PC-9 (cell line): Measurements from ENCODE around the gene TMEM9. TPM values are rescaled to one million over a fixed set of nuclear protein-coding genes. Genes with fewer than 3 reads are reported as not detected.

Experiments
- BruUV-seq: library from RNA; stranded (reverse); fragments of 400-500 nt; replicated peaks from 2 replicates; lab custom pipeline; 2021; lab: Mats Ljungman, UMichigan
- CTCF ChIA-PET: fragments of 300-600 bp; sonication (Branson Sonifier 250); formaldehyde crosslinking; loops from one replicate; lab custom pipeline; 2022; ENCODE audit warnings: antibody characterized with exemption; lab: Charles Lee
- POLR2A ChIA-PET: fragments of 300-600 bp; sonication (Branson Sonifier 250); formaldehyde crosslinking; loops from one replicate; lab custom pipeline; 2022; ENCODE audit warnings: antibody characterized with exemption; ENCODE audit not compliant: unreplicated experiment; lab: Charles Lee
- DNase-seq, 2 experiments: peaks; one replicate each; pipeline versions ENCODE4 v3.0.0 to v3.0.0-alpha.2; 2015 to 2022; ENCODE audit warnings: mixed read lengths in 1 of 2
- H2AFZ ChIP-seq: fragments of 200-600 bp; sonication (generic); 2 replicates; pipeline ENCODE4 v1.8.1; 2017; ENCODE audit warnings: antibody characterized with exemption
- H3F3A ChIP-seq: fragments of 200-600 bp; sonication (generic); 2 replicates; pipeline ENCODE4 v1.8.1; 2017; ENCODE audit warnings: antibody characterized with exemption, mild to moderate bottlenecking, low read depth; ENCODE audit not compliant: insufficient read depth
- H3K27ac ChIP-seq: fragments of 200-600 bp; sonication (generic); 2 replicates; pipeline ENCODE4 v1.6.1; 2016; ENCODE audit warnings: mixed run types
- H3K27me3 ChIP-seq: fragments of 200-600 bp; sonication (generic); 2 replicates; pipeline ENCODE4 v1.6.1; 2016; ENCODE audit warnings: low read depth, mixed run types; ENCODE audit not compliant: insufficient read depth
- H3K36me3 ChIP-seq: fragments of 200-600 bp; sonication (generic); 2 replicates; pipeline ENCODE4 v1.6.1; 2016; ENCODE audit warnings: low read depth, mixed run types
- H3K4me1 ChIP-seq: fragments of 200-600 bp; sonication (generic); replicated peaks from 2 replicates; pipeline ENCODE4 v1.6.1; 2016; ENCODE audit warnings: mixed run types; ENCODE audit not compliant: insufficient read depth
- H3K4me2 ChIP-seq: fragments of 200-600 bp; sonication (generic); 2 replicates; pipeline ENCODE4 v1.6.1; 2017; ENCODE audit warnings: mixed run types
- H3K4me3 ChIP-seq: fragments of 200-600 bp; sonication (generic); 2 replicates; pipeline ENCODE4 v1.6.1; 2016; ENCODE audit warnings: mixed run types
- H3K79me2 ChIP-seq: fragments of 200-600 bp; sonication (generic); 2 replicates; pipeline ENCODE4 v1.6.1; 2017; ENCODE audit warnings: low read depth, mixed run types
- H3K9me2 ChIP-seq: fragments of 200-600 bp; sonication (generic); 2 replicates; pipeline ENCODE4 v1.8.1; 2017; ENCODE audit warnings: mild to moderate bottlenecking; ENCODE audit not compliant: insufficient read depth
- H3K9me3 ChIP-seq: fragments of 200-600 bp; sonication (generic); 2 replicates; pipeline ENCODE4 v1.8.1; 2016; ENCODE audit warnings: low read depth; ENCODE audit not compliant: insufficient read depth
- H4K20me1 ChIP-seq: fragments of 200-600 bp; sonication (generic); 2 replicates; pipeline ENCODE4 v1.8.1; 2017; ENCODE audit not compliant: insufficient read depth
- CTCF ChIP-seq: fragments of 200-600 bp; sonication (generic); conservative IDR thresholded peaks from 2 replicates; pipeline ENCODE4 v1.6.1; 2017; ENCODE audit warnings: mixed run types, antibody characterized with exemption, mild to moderate bottlenecking, moderate library complexity
- EZH2 ChIP-seq: fragments of 200-600 bp; sonication (generic); IDR thresholded peaks from 2 replicates; pipeline ENCODE4 v1.8.0; 2017; ENCODE audit warnings: antibody characterized with exemption, low read depth
- intact Hi-C: fragments of 100-400 bp; cut with micrococcal nuclease; formaldehyde crosslinking; loops from one replicate; pipeline ENCODE4 v1.10.0; 2022; ENCODE audit not compliant: unreplicated experiment
- total RNA-seq: library from RNA; stranded (reverse); gene quantifications from 2 replicates; pipeline ENCODE4 v1.2.3, GENCODE V29; 2021

The TMEM9 gene
- total RNA-seq, 1 experiment from 2014 or later: 94.3 TPM

GRCh38 chr1:201183753-201184152, 29.5 kb upstream of the TMEM9 start:
- H3K36me3 ChIP-seq: no peaks in the 10 kb centered on the region
- H3K9me2 ChIP-seq: no peaks in the 10 kb centered on the region
- no peak overlapping the region for H3K4me3 ChIP-seq
- no peak for TF ChIP-seq EZH2
- TF ChIP-seq CTCF: no peak
- no peaks in the 10 kb centered on the region for H3K79me2 ChIP-seq
- no peaks in the 10 kb centered on the region for H3K27me3 ChIP-seq
- ChIA-PET POLR2A (no interaction called here), CTCF (no interaction called here)
- no peaks in the 10 kb centered on the region for H3F3A ChIP-seq
- no peak overlapping the region for H3K27ac ChIP-seq
- intact Hi-C loops: loop anchor here (2.0 kb wide), 1 partner anchor 29 kb away; the partner anchor contains the start of gene TMEM9
- DNase-seq: no peak
- H3K9me3 ChIP-seq: no peaks in the 10 kb centered on the region
- H3K4me1 ChIP-seq: no peaks in the 10 kb centered on the region
- H4K20me1 ChIP-seq: no peaks in the 10 kb centered on the region
- BruUV-seq: no TSS peak
- H2AFZ ChIP-seq: no peak overlapping the region
- H3K4me2 ChIP-seq: no peak overlapping the region

GRCh38 chr1:201183209-201183608, 28.9 kb upstream of the TMEM9 start:
- Histone ChIP-seq H3K4me3 (no peak overlapping the region), H2AFZ (no peak overlapping the region), H3K36me3 (no peaks in the 10 kb centered on the region), H3K4me2 (no peak overlapping the region), H3K27me3 (no peaks in the 10 kb centered on the region), H4K20me1 (no peaks in the 10 kb centered on the region), H3K9me3 (no peaks in the 10 kb centered on the region), H3K9me2 (no peaks in the 10 kb centered on the region), H3K79me2 (no peaks in the 10 kb centered on the region), H3F3A (no peaks in the 10 kb centered on the region), H3K27ac (no peak overlapping the region), H3K4me1 (no peaks in the 10 kb centered on the region)
- intact Hi-C loops: no loop called here
- POLR2A ChIA-PET: no interaction called here
- BruUV-seq: no TSS peak
- CTCF ChIA-PET: no interaction called here
- DNase-seq: no peak
- TF ChIP-seq CTCF (no peak), EZH2 (no peak)

DNA sequence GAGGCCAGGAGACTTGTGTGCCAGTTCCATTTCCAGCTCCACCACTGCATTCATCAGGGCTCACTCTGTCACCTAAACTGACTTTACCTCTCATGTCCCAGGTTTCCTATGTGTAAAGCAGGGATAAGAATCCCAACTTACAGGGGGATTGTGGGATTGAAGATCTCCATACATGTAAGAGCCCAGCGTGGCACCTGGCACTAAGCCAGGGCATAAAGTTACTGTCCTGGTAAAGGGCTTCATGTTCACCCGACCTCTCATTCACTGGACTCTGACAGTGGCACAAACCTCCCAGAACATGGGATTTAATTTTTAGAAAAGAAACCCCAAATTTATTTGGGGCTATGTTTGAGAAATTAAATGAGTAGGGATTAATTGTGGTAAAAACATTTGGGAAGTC, 27.5 kb upstream of the TMEM9 start:
- no TSS peak for BruUV-seq
- TF ChIP-seq CTCF: no peak
- no peak for TF ChIP-seq EZH2
- H3K4me2 ChIP-seq: no peak overlapping the region
- DNase-seq: no peak
- H3K36me3 ChIP-seq: no peaks in the 10 kb centered on the region
- H3K4me3 ChIP-seq: no peak overlapping the region
- no peaks in the 10 kb centered on the region for H3K9me2 ChIP-seq
- H3K27ac ChIP-seq: no peak overlapping the region
- no peaks in the 10 kb centered on the region for H4K20me1 ChIP-seq
- no peaks in the 10 kb centered on the region for H3K27me3 ChIP-seq
- no peaks in the 10 kb centered on the region for H3K9me3 ChIP-seq
- intact Hi-C loops: no loop called here
- no peak overlapping the region for H2AFZ ChIP-seq
- H3K4me1 ChIP-seq: peaks cover 7% of the 10 kb centered on the region; the same call in 1 of the 2 replicates
- peaks cover 8% of the 10 kb centered on the region for H3F3A ChIP-seq
- H3K79me2 ChIP-seq: no peaks in the 10 kb centered on the region
- POLR2A ChIA-PET: no interaction called here
- CTCF ChIA-PET: no interaction called here
